Cardiac muscle cell (in vitro differentiated cells and primary cell): Measurements from ENCODE around the gene HSPBP1. TPM values are rescaled to one million over a fixed set of nuclear protein-coding genes. Genes with fewer than 3 reads are reported as not detected.

Experiments
- DNase-seq, 2 donors: peaks; one replicate each; pipeline versions ENCODE4 v3.0.0 to v3.0.0-alpha.2; 2010 to 2017; ENCODE audit warnings: low read depth in 1 of 2, low spot score in 1 of 2
- H3K27ac ChIP-seq: fragments of 200-600 bp; sonication (generic); 2 replicates; pipeline ENCODE4 v1.5.1; 2016
- H3K27me3 ChIP-seq: fragments of 200-600 bp; sonication (generic); 2 replicates; pipeline ENCODE4 v1.6.0; 2016; ENCODE audit warnings: control low read depth
- H3K36me3 ChIP-seq: fragments of 200-600 bp; sonication (generic); 2 replicates; pipeline ENCODE4 v1.5.1; 2016; ENCODE audit warnings: control low read depth
- H3K4me1 ChIP-seq: fragments of 200-600 bp; sonication (generic); 2 replicates; pipeline ENCODE4 v1.8.1; 2017; ENCODE audit warnings: low read depth, mild to moderate bottlenecking, mixed run types
- H3K4me3 ChIP-seq: fragments of 200-600 bp; sonication (generic); 2 replicates; pipeline ENCODE4 v1.5.1; 2016; ENCODE audit warnings: mild to moderate bottlenecking
- H3K9me3 ChIP-seq: fragments of 200-600 bp; sonication (generic); 2 replicates; pipeline ENCODE4 v1.5.1; 2017; ENCODE audit warnings: low read depth, mild to moderate bottlenecking, control low read depth
- CTCF ChIP-seq: IDR thresholded peaks from 2 replicates; pipeline ENCODE4 v1.5.1; 2012; ENCODE audit warnings: low read depth, mild to moderate bottlenecking, low read length
- polyA plus RNA-seq: library from polyadenylated mRNA; unstranded; fragments of >200 nt; fragmentation: Nextera tagmentation; extraction: Ambion mirVana; gene quantifications from 2 replicates; pipeline ENCODE4 v1.2.1, GENCODE V29; 2016
- total RNA-seq: library from RNA; depleted of rRNA; stranded (reverse); fragments of >200 nt; gene quantifications from 2 replicates; pipeline ENCODE4 v1.2.3, GENCODE V29; 2016

HSPBP1 gene
- total and polyA plus RNA-seq, 2 experiments from 2014 or later = 47.2 to 123 TPM

GRCh38 chr19:55229145-55229788 lies 50.6 kb downstream of the HSPBP1 start:
- H3K36me3 ChIP-seq = peaks cover 12% of the 10 kb centered on the region
- no peaks in the 10 kb centered on the region for H3K9me3 ChIP-seq
- peaks cover 10% of the 10 kb centered on the region for H3K4me1 ChIP-seq
- no peak for TF ChIP-seq CTCF
- no peak overlapping the region for H3K4me3 ChIP-seq
- H3K27ac ChIP-seq = peak overlapping the region; percentile 89
- DNase-seq = no peak
- no peaks in the 10 kb centered on the region for H3K27me3 ChIP-seq

- Histone ChIP-seq H3K4me3 (no peak within 1 kb of the TSS), H3K27ac (peak within 1 kb of the TSS; percentile 89), H3K9me3 (no peaks in the 10 kb centered on the region), H3K27me3 (no peaks in the 10 kb centered on the region), H3K36me3 (peaks cover 12% of the 10 kb centered on the region), H3K4me1 (peaks cover 10% of the 10 kb centered on the region)
- no peak for TF ChIP-seq CTCF
- no peak for DNase-seq
Measured at GRCh38 chr19:55228403-55229031, 51.4 kb downstream of the HSPBP1 start, which contains the start of gene TMEM86B. Gene TMEM86B (minus strand): TSS chr19:55228763. CDS start chr19:55228741, 22 bp downstream.

DNA sequence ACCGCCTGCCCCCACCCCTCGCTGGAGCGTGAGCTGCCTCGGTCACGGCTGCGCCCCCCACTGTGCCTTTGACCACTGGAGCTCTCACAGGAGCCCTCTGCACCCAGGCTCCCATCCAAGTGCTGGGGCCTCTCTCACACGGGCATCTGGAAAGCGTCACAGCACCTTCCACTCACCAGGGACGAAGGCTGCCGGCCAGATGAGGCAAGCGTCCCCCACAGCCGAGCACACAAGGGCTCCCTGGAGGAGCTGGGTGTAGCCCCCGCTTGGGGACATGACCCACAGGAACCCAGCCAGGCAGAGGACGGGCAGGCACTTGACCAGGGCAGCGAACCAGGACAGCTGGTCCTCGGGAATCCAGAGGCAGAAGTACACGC lies 51.9 kb downstream of the HSPBP1 start:
- H3K27me3 ChIP-seq = no peaks in the 10 kb centered on the region

GRCh38 chr19:55227241-55228014 lies 52.5 kb downstream of the HSPBP1 start:
- Histone ChIP-seq H3K9me3 (no peaks in the 10 kb centered on the region), H3K27me3 (no peaks in the 10 kb centered on the region), H3K27ac (peak overlapping the region; percentile 89), H3K4me1 (peaks cover 10% of the 10 kb centered on the region), H3K4me3 (no peak overlapping the region), H3K36me3 (peaks cover 12% of the 10 kb centered on the region)
- TF ChIP-seq CTCF = no peak
- DNase-seq = no peak

More for the DNA sequence above, 51.9 kb downstream of the HSPBP1 start:
- H3K36me3 ChIP-seq = peaks cover 12% of the 10 kb centered on the region
- peak overlapping the region; percentile 89 for H3K27ac ChIP-seq
- DNase-seq = peak in 1 of 2 donors; percentile 79
- H3K9me3 ChIP-seq = no peaks in the 10 kb centered on the region
- TF ChIP-seq CTCF = no peak
- H3K4me1 ChIP-seq = peaks cover 10% of the 10 kb centered on the region
- no peak overlapping the region for H3K4me3 ChIP-seq

- Histone ChIP-seq H3K4me3 (no peak overlapping the region), H3K9me3 (no peaks in the 10 kb centered on the region), H3K27ac (peak overlapping the region; percentile 89), H3K27me3 (no peaks in the 10 kb centered on the region), H3K36me3 (peaks cover 11% of the 10 kb centered on the region), H3K4me1 (peaks cover 10% of the 10 kb centered on the region)
- no peak for DNase-seq
- TF ChIP-seq CTCF = no peak
Measured at GRCh38 chr19:55226788-55227187, 53.1 kb downstream of the HSPBP1 start.
